HL-60 (cell line): ENCODE data around the gene EXOC6B.

Experiments
- DNase-seq, 2 experiments: peaks; one replicate each; pipeline ENCODE4 v3.0.0-alpha.2; 2010 to 2020; ENCODE audit warnings: low read depth in 1 of 2, low spot score in 1 of 2
- H3K27ac ChIP-seq: fragments of 250-450 bp; sonication (Bioruptor Pico); replicated peaks from 2 replicates; pipeline ENCODE4 v1.5.1; 2020; ENCODE audit warnings: mild to moderate bottlenecking, moderate library complexity
- H3K27me3 ChIP-seq: fragments of 250-450 bp; sonication (Bioruptor Pico); 2 replicates; pipeline ENCODE4 v1.5.1; 2021; ENCODE audit warnings: mild to moderate bottlenecking, moderate library complexity; ENCODE audit not compliant: insufficient read depth, poor library complexity, severe bottlenecking
- H3K4me3 ChIP-seq: replicated peaks from 2 replicates; pipeline ENCODE4 v1.5.1; 2011; ENCODE audit warnings: mild to moderate bottlenecking, control low read depth, low read length; ENCODE audit not compliant: insufficient read depth
- GABPA ChIP-seq: IDR thresholded peaks from 2 replicates; pipeline ENCODE4 v1.6.1; 2012; ENCODE audit warnings: low read depth
- POLR2AphosphoS5 ChIP-seq: IDR thresholded peaks from 2 replicates; pipeline ENCODE4 v1.6.1; 2012; ENCODE audit warnings: low read depth
- SPI1 ChIP-seq: IDR thresholded peaks from 2 replicates; pipeline ENCODE4 v1.6.1; 2012; ENCODE audit warnings: low read depth, mild to moderate bottlenecking, borderline replicate concordance
- TF ChIP-seq, protein P1 (sequence below): IDR thresholded peaks from 2 replicates; pipeline ENCODE4 v1.6.1; 2012; ENCODE audit warnings: low read depth; ENCODE audit not compliant: insufficient replicate concordance
- TF ChIP-seq, protein P2 (sequence below): IDR thresholded peaks from one replicate; pipeline ENCODE4 v1.5.1; 2011; ENCODE audit warnings: low read length, control low read depth, inconsistent platforms; ENCODE audit not compliant: insufficient read depth

EXOC6B gene

GRCh38 chr2:72134997-72135800 is 690.6 kb downstream of the EXOC6B start:
- no peak overlapping the region for H3K4me3 ChIP-seq
- TF ChIP-seq, protein P1, sequence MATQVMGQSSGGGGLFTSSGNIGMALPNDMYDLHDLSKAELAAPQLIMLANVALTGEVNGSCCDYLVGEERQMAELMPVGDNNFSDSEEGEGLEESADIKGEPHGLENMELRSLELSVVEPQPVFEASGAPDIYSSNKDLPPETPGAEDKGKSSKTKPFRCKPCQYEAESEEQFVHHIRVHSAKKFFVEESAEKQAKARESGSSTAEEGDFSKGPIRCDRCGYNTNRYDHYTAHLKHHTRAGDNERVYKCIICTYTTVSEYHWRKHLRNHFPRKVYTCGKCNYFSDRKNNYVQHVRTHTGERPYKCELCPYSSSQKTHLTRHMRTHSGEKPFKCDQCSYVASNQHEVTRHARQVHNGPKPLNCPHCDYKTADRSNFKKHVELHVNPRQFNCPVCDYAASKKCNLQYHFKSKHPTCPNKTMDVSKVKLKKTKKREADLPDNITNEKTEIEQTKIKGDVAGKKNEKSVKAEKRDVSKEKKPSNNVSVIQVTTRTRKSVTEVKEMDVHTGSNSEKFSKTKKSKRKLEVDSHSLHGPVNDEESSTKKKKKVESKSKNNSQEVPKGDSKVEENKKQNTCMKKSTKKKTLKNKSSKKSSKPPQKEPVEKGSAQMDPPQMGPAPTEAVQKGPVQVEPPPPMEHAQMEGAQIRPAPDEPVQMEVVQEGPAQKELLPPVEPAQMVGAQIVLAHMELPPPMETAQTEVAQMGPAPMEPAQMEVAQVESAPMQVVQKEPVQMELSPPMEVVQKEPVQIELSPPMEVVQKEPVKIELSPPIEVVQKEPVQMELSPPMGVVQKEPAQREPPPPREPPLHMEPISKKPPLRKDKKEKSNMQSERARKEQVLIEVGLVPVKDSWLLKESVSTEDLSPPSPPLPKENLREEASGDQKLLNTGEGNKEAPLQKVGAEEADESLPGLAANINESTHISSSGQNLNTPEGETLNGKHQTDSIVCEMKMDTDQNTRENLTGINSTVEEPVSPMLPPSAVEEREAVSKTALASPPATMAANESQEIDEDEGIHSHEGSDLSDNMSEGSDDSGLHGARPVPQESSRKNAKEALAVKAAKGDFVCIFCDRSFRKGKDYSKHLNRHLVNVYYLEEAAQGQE: no peak
- TF ChIP-seq GABPA (no peak), SPI1 (no peak), POLR2AphosphoS5 (no peak)
- TF ChIP-seq, protein P2, sequence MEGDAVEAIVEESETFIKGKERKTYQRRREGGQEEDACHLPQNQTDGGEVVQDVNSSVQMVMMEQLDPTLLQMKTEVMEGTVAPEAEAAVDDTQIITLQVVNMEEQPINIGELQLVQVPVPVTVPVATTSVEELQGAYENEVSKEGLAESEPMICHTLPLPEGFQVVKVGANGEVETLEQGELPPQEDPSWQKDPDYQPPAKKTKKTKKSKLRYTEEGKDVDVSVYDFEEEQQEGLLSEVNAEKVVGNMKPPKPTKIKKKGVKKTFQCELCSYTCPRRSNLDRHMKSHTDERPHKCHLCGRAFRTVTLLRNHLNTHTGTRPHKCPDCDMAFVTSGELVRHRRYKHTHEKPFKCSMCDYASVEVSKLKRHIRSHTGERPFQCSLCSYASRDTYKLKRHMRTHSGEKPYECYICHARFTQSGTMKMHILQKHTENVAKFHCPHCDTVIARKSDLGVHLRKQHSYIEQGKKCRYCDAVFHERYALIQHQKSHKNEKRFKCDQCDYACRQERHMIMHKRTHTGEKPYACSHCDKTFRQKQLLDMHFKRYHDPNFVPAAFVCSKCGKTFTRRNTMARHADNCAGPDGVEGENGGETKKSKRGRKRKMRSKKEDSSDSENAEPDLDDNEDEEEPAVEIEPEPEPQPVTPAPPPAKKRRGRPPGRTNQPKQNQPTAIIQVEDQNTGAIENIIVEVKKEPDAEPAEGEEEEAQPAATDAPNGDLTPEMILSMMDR: no peak
- DNase-seq: no peak
- H3K27me3 ChIP-seq: peaks cover 2% of the 10 kb centered on the region
- no peak overlapping the region for H3K27ac ChIP-seq

DNA sequence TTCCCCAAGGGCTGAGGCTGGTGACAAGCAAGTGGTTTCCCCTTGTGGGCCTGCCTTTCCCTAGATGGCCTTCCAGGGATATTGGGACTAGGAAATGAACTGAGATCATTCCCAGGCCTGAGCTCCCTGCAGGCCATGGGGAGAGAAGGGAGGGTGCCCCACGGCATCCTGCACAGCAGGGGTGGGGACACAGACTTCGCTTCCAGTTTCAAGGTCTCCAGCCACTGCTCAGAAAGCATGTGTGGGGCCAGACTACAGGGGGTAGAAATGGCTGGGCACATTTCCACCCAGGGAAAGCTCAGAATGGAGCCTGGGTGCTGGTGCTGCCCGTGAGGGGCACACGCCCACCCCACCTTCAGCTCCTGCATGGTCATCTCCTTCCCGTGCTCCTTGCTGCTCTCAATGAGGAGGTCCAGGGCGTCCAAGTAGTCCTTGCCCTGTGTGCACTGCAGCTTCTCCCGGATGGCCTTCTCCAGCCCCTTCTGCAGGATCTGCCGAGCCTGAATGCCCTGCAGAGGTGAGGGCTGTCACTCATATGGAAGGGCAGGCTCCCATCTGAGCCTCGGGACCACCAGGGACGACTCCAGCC is 691.3 kb downstream of the EXOC6B start:
- no peak for DNase-seq
- Histone ChIP-seq H3K27me3 (peaks cover 2% of the 10 kb centered on the region), H3K4me3 (no peak overlapping the region), H3K27ac (no peak overlapping the region)
- TF ChIP-seq SPI1: no peak
- TF ChIP-seq, protein P1: no peak
- TF ChIP-seq, protein P2: no peak
- no peak for TF ChIP-seq POLR2AphosphoS5
- no peak for TF ChIP-seq GABPA

DNA sequence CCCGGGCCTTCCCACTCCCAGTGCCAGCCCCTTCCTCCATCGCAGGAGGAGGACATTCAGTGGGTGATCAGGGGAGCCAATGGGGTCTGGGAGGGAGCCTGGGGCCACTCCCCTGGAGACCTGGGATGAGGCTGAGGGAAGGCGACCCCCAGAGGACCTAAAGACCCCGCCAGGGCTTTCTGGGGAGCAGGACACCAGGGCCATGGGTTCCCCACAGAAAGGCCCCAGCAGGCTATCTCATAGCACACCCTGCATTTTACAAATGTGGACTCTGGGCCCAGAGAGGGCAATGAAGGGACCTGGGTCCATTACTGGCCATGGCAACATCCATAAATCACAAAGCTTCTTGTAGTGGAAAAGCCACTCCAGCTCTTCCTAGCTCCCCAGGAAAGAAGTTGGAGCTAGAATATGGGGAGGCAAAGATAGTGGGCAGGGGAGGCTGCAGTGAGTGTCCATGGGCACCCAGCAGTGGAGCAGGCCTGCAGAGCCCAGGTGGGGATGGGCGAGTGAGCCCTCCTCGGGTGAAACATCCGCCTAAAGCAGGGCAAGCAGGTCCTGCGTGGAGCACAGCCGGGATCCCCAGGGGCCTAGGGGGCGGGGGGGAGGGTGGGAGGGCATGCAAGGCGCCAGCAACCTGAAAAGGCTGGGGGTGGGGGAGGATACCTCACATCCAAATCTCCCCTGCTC is 692.0 kb downstream of the EXOC6B start:
- TF ChIP-seq GABPA (no peak), POLR2AphosphoS5 (no peak)
- TF ChIP-seq, protein P2: no peak
- no peak overlapping the region for H3K27ac ChIP-seq
- DNase-seq: no peak
- peaks cover 2% of the 10 kb centered on the region for H3K27me3 ChIP-seq
- no peak overlapping the region for H3K4me3 ChIP-seq
